Gastrocnemius medialis (tissue), 4 donors: ENCODE measurements around the gene BACE2. TPM values are rescaled to one million over a fixed set of nuclear protein-coding genes. Genes with fewer than 3 reads are reported as not detected.
A peak's percentile ranks its signal among the peaks of the same experiment; 100 is the strongest.

ENCODE experiments used
- ATAC-seq, 2 donors: fragments of 150-250 bp; one replicate each; pipeline ENCODE4 v1.9.1; 2016
- DNase-seq, 2 donors: peaks; one replicate each; pipeline ENCODE4 v3.0.0-alpha.2; 2019
- H3K27ac ChIP-seq, 4 donors: fragments of 200-600 bp; sonication (generic); 1 replicate in 1 of 4; 2 replicates in 3 of 4; pipeline ENCODE4 v1.5.1; 2016 to 2018; ENCODE audit warnings: mild to moderate bottlenecking in 2 of 4, moderate library complexity in 1 of 4
- H3K27me3 ChIP-seq, 3 donors: fragments of 200-600 bp; sonication (generic) in 2 of 3; 1 replicate in 1 of 3; 2 replicates in 2 of 3; pipeline versions ENCODE4 v1.5.1 to v1.6.0; 2016 to 2019; ENCODE audit warnings: mild to moderate bottlenecking in 1 of 3, moderate library complexity in 1 of 3
- H3K36me3 ChIP-seq, 2 donors: fragments of 200-600 bp; sonication (generic) in 1 of 2; one replicate each; pipeline ENCODE4 v1.5.1; 2017 to 2018
- H3K4me1 ChIP-seq, 2 donors: fragments of 200-600 bp; sonication (generic) in 1 of 2; one replicate each; pipeline ENCODE4 v1.5.1; 2016 to 2017; ENCODE audit warnings: mild to moderate bottlenecking in 2 of 2
- H3K4me3 ChIP-seq, 4 donors: fragments of 200-600 bp; sonication (generic) in 3 of 4; 1 replicate in 1 of 4; 2 replicates in 3 of 4; pipeline ENCODE4 v1.5.1; 2016 to 2019; ENCODE audit warnings: mild to moderate bottlenecking in 2 of 4
- H3K9me3 ChIP-seq, 3 donors: fragments of 200-600 bp; sonication (generic) in 2 of 3; 1 replicate in 1 of 3; 2 replicates in 2 of 3; pipeline ENCODE4 v1.5.1; 2016 to 2019
- CTCF ChIP-seq, 5 experiments: fragments of 450-650 bp in 3 of 5; fragments of 200-600 bp in 2 of 5; sonication (generic) in 2 of 5; IDR thresholded peaks in 4 of 5; conservative IDR thresholded peaks in 1 of 5; 1 replicate in 4 of 5; 2 replicates in 1 of 5; pipeline ENCODE4 v1.5.1; 2016 to 2019; ENCODE audit warnings: antibody characterized with exemption in 5 of 5, mild to moderate bottlenecking in 3 of 5, moderate library complexity in 3 of 5
- POLR2A ChIP-seq, 2 donors: fragments of 450-650 bp; IDR thresholded peaks; one replicate each; pipeline ENCODE4 v1.6.1; 2017; ENCODE audit warnings: antibody characterized with exemption in 2 of 2, mild to moderate bottlenecking in 2 of 2, moderate library complexity in 2 of 2
- in situ Hi-C, 4 donors: fragments of 200-750 bp; cut with MboI; loops; one replicate each; pipeline versions ENCODE4 v1.15.0 to v1.8.0; 2017; ENCODE audit warnings: low sequenced_read_pairs in 4 of 4
- intact Hi-C: fragments of 100-400 bp; cut with DNase I; formaldehyde crosslinking; loops from one replicate; pipeline ENCODE4 v1.15.1; 2023; ENCODE audit warnings: low total_unique reads
- total RNA-seq, 4 donors: library from RNA; depleted of rRNA; stranded (reverse); fragments of >200 nt; gene quantifications; one replicate each; pipeline versions ENCODE4 v1.1.0 to v1.2.3, GENCODE V29; 2016

Gene BACE2
- total RNA-seq, 4 donors from 2014 or later: 7.5 to 17.5 (median 9.3) TPM

- no peaks in the 10 kb centered on the region for H3K27me3 ChIP-seq
- TF ChIP-seq POLR2A (IDR thresholded peaks at IDR 0.05) (no peak), CTCF (IDR thresholded peaks at IDR 0.05 in 4 of 5, conservative IDR thresholded peaks at IDR 0.05 in 1 of 5) (no peak)
- no peak overlapping the region for H3K4me3 ChIP-seq
- H3K9me3 ChIP-seq: no peaks in the 10 kb centered on the region
- ATAC-seq (no peak), DNase-seq (no peak)
- H3K27ac ChIP-seq: no peak overlapping the region
- no peaks in the 10 kb centered on the region for H3K36me3 ChIP-seq
- in situ Hi-C loops (loop anchor here in 2 of 4 donors (25.0 kb wide), 1 partner anchor 338 kb away; no protein-coding TSS in a partner anchor), intact Hi-C loops (no loop called here)
- peaks cover 0 to 5% of the 10 kb centered on the region in 2 donors for H3K4me1 ChIP-seq
Observed at GRCh38 chr21:41124641-41125201, 43.2 kb upstream of the BACE2 start.

- peaks cover 0 to 5% of the 10 kb centered on the region in 2 donors for H3K4me1 ChIP-seq
- in situ Hi-C loops: no loop called here
- H3K36me3 ChIP-seq: no peaks in the 10 kb centered on the region
- TF ChIP-seq POLR2A (IDR thresholded peaks at IDR 0.05): no peak
- no peak for TF ChIP-seq CTCF (IDR thresholded peaks at IDR 0.05 in 4 of 5, conservative IDR thresholded peaks at IDR 0.05 in 1 of 5)
- H3K4me3 ChIP-seq: no peak overlapping the region
- intact Hi-C loops: no loop called here
- H3K27me3 ChIP-seq: no peaks in the 10 kb centered on the region
- H3K9me3 ChIP-seq: no peaks in the 10 kb centered on the region
- DNase-seq (no peak), ATAC-seq (no peak)
- H3K27ac ChIP-seq: no peak overlapping the region
Observed at GRCh38 chr21:41128981-41129380, 39.0 kb upstream of the BACE2 start.

- Histone ChIP-seq H3K9me3 (no peaks in the 10 kb centered on the region), H3K36me3 (no peaks in the 10 kb centered on the region), H3K27me3 (no peaks in the 10 kb centered on the region), H3K4me1 (no peaks in the 10 kb centered on the region), H3K27ac (no peak overlapping the region), H3K4me3 (no peak overlapping the region)
- no peak for ATAC-seq
- in situ Hi-C loops: no loop called here
- no peak for TF ChIP-seq POLR2A (IDR thresholded peaks at IDR 0.05)
- no peak for TF ChIP-seq CTCF (IDR thresholded peaks at IDR 0.05 in 4 of 5, conservative IDR thresholded peaks at IDR 0.05 in 1 of 5)
- intact Hi-C loops: no loop called here
- no peak for DNase-seq
Observed at GRCh38 chr21:41130883-41131282, 37.1 kb upstream of the BACE2 start.

- in situ Hi-C loops: no loop called here
Observed at GRCh38 chr21:41133874-41134522, 34.0 kb upstream of the BACE2 start.

More at GRCh38 chr21:41133874-41134522, 34.0 kb upstream of the BACE2 start:
- H3K4me3 ChIP-seq: no peak overlapping the region
- TF ChIP-seq CTCF (IDR thresholded peaks at IDR 0.05 in 4 of 5, conservative IDR thresholded peaks at IDR 0.05 in 1 of 5) (peak in 3 of 5 experiments; percentile 30 to 46 (median 43)), POLR2A (IDR thresholded peaks at IDR 0.05) (no peak)
- no peaks in the 10 kb centered on the region for H3K4me1 ChIP-seq
- ATAC-seq: no peak
- H3K36me3 ChIP-seq: no peaks in the 10 kb centered on the region
- H3K9me3 ChIP-seq: no peaks in the 10 kb centered on the region
- no peak for DNase-seq
- intact Hi-C loops: no loop called here
- no peak overlapping the region for H3K27ac ChIP-seq
- H3K27me3 ChIP-seq: no peaks in the 10 kb centered on the region
